ENCODE measurements around the gene MCM3AP. TPM values are rescaled to one million over a fixed set of nuclear protein-coding genes. Genes with fewer than 3 reads are reported as not detected.
A peak's percentile ranks its signal among the peaks of the same experiment; 100 is the strongest.

MCM3AP gene
- total RNA-seq, 1 donor from 2014 or later, result 72.4 TPM

GRCh38 chr21:46268371-46268770 is 17.0 kb downstream of the MCM3AP start:
- H3K4me1 ChIP-seq, result no peaks in the 10 kb centered on the region
- no peak overlapping the region for H3K4me3 ChIP-seq
- H3K27ac ChIP-seq, result no peak overlapping the region
- Mint-ChIP-seq H3K4me1 (no peaks in the 10 kb centered on the region), H3K4me3 (no peak overlapping the region), H3K36me3 (peaks cover 24% of the 10 kb centered on the region), H3K27ac (no peak overlapping the region), H3K27me3 (ENCODE audit: insufficient read depth, low read depth) (peaks cover 7% of the 10 kb centered on the region), H3K9me3 (no peaks in the 10 kb centered on the region)
- no peaks in the 10 kb centered on the region for H3K9me3 ChIP-seq (ENCODE audit: low read depth)
- H3K9ac ChIP-seq, result no peak overlapping the region
- no peak for TF ChIP-seq EZH2phosphoT487 (IDR thresholded peaks at IDR 0.05)
- TF ChIP-seq EZH2 (IDR thresholded peaks at IDR 0.05), result no peak
- TF ChIP-seq, protein P1, sequence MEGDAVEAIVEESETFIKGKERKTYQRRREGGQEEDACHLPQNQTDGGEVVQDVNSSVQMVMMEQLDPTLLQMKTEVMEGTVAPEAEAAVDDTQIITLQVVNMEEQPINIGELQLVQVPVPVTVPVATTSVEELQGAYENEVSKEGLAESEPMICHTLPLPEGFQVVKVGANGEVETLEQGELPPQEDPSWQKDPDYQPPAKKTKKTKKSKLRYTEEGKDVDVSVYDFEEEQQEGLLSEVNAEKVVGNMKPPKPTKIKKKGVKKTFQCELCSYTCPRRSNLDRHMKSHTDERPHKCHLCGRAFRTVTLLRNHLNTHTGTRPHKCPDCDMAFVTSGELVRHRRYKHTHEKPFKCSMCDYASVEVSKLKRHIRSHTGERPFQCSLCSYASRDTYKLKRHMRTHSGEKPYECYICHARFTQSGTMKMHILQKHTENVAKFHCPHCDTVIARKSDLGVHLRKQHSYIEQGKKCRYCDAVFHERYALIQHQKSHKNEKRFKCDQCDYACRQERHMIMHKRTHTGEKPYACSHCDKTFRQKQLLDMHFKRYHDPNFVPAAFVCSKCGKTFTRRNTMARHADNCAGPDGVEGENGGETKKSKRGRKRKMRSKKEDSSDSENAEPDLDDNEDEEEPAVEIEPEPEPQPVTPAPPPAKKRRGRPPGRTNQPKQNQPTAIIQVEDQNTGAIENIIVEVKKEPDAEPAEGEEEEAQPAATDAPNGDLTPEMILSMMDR (IDR thresholded peaks at IDR 0.05), result no peak
- H3K79me2 ChIP-seq (ENCODE audit: low read depth), result no peaks in the 10 kb centered on the region
- no peaks in the 10 kb centered on the region for H3F3A ChIP-seq (ENCODE audit: low read depth)
- H3K4me2 ChIP-seq, result no peak overlapping the region
- H3K36me3 ChIP-seq, result no peaks in the 10 kb centered on the region
- no peaks in the 10 kb centered on the region for H3K27me3 ChIP-seq
- no peak overlapping the region for H2AFZ ChIP-seq (replicated peaks)
- no peak for DNase-seq (ENCODE audit: low spot score)
- peaks cover 3% of the 10 kb centered on the region for H4K20me1 ChIP-seq (ENCODE audit: low read depth)

- no peak overlapping the region for H3K4me3 ChIP-seq
- H3K36me3 ChIP-seq, result no peaks in the 10 kb centered on the region
- no peaks in the 10 kb centered on the region for H3K9me3 ChIP-seq (ENCODE audit: low read depth)
- H3F3A ChIP-seq (ENCODE audit: low read depth), result no peaks in the 10 kb centered on the region
- no peak for TF ChIP-seq EZH2 (IDR thresholded peaks at IDR 0.05)
- TF ChIP-seq, protein P1 (IDR thresholded peaks at IDR 0.05), result no peak
- TF ChIP-seq EZH2phosphoT487 (IDR thresholded peaks at IDR 0.05), result no peak
- no peak overlapping the region for H3K27ac ChIP-seq
- Mint-ChIP-seq H3K9me3 (no peaks in the 10 kb centered on the region), H3K4me3 (no peak overlapping the region), H3K27ac (no peak overlapping the region), H3K36me3 (peaks cover 21% of the 10 kb centered on the region), H3K4me1 (no peaks in the 10 kb centered on the region), H3K27me3 (ENCODE audit: insufficient read depth, low read depth) (peaks cover 5% of the 10 kb centered on the region)
- H2AFZ ChIP-seq (replicated peaks), result no peak overlapping the region
- DNase-seq (ENCODE audit: low spot score), result no peak
- H3K4me2 ChIP-seq, result no peak overlapping the region
- peaks cover 3% of the 10 kb centered on the region for H4K20me1 ChIP-seq (ENCODE audit: low read depth)
- H3K9ac ChIP-seq, result no peak overlapping the region
- H3K79me2 ChIP-seq (ENCODE audit: low read depth), result no peaks in the 10 kb centered on the region
- no peaks in the 10 kb centered on the region for H3K4me1 ChIP-seq
- H3K27me3 ChIP-seq, result no peaks in the 10 kb centered on the region
These were observed 18.5 kb downstream of the MCM3AP start for GRCh38 chr21:46266946-46267345.

GRCh38 chr21:46265736-46266525 is 19.5 kb downstream of the MCM3AP start:
- Mint-ChIP-seq H3K36me3 (peaks cover 24% of the 10 kb centered on the region), H3K27me3 (ENCODE audit: insufficient read depth, low read depth) (peaks cover 5% of the 10 kb centered on the region), H3K4me1 (no peaks in the 10 kb centered on the region), H3K27ac (peak overlapping the region; percentile 84), H3K4me3 (no peak overlapping the region), H3K9me3 (no peaks in the 10 kb centered on the region)
- H3K4me2 ChIP-seq, result no peak overlapping the region
- H3K9me3 ChIP-seq (ENCODE audit: low read depth), result no peaks in the 10 kb centered on the region
- H2AFZ ChIP-seq (replicated peaks), result no peak overlapping the region
- H3K9ac ChIP-seq, result no peak overlapping the region
- no peak overlapping the region for H3K27ac ChIP-seq
- no peak for DNase-seq (ENCODE audit: low spot score)
- H3F3A ChIP-seq (ENCODE audit: low read depth), result no peaks in the 10 kb centered on the region
- H3K4me1 ChIP-seq, result no peaks in the 10 kb centered on the region
- no peaks in the 10 kb centered on the region for H3K27me3 ChIP-seq
- no peaks in the 10 kb centered on the region for H3K36me3 ChIP-seq
- H4K20me1 ChIP-seq (ENCODE audit: low read depth), result peaks cover 3% of the 10 kb centered on the region
- H3K4me3 ChIP-seq, result no peak overlapping the region
- TF ChIP-seq, protein P1 (IDR thresholded peaks at IDR 0.05), result no peak
- TF ChIP-seq EZH2phosphoT487 (IDR thresholded peaks at IDR 0.05), result no peak
- H3K79me2 ChIP-seq (ENCODE audit: low read depth), result no peaks in the 10 kb centered on the region
